ENCODE data around the gene ZEB2.
A peak's percentile ranks its signal among the peaks of the same experiment; 100 is the strongest.

ZEB2 gene

GRCh38 chr2:144513388-144514101, 6.4 kb downstream of the ZEB2 start:
- no peak overlapping the region for H3K27ac ChIP-seq (ENCODE audit: low read depth, low read length, poor library complexity, severe bottlenecking)
- peak overlapping the region; percentile 72 for H3K4me2 ChIP-seq (ENCODE audit: low read length)
- peaks cover 73% of the 10 kb centered on the region for H3K4me1 ChIP-seq (ENCODE audit: insufficient read depth, low read length, severe bottlenecking)
- peaks cover 25% of the 10 kb centered on the region for H3K36me3 ChIP-seq (ENCODE audit: insufficient read depth, low read length)
- H3K9me2 ChIP-seq (ENCODE audit: low read depth, low read length): no peaks in the 10 kb centered on the region
- no peak overlapping the region for H2AFZ ChIP-seq (ENCODE audit: low read length)
- peaks cover 7% of the 10 kb centered on the region for H3K79me2 ChIP-seq (ENCODE audit: insufficient read depth, low read length)
- no peaks in the 10 kb centered on the region for H3K27me3 ChIP-seq (ENCODE audit: insufficient read depth, low read length)
- H3F3A ChIP-seq (ENCODE audit: insufficient read depth, low read length): no peaks in the 10 kb centered on the region
- no peaks in the 10 kb centered on the region for H3K9me3 ChIP-seq (ENCODE audit: low read length)
- H3K4me3 ChIP-seq (ENCODE audit: low read depth, low read length, poor library complexity, severe bottlenecking): peak overlapping the region; percentile 34
- TF ChIP-seq CTCF (IDR thresholded peaks at IDR 0.05; ENCODE audit: low read length) (no peak), EZH2 (IDR thresholded peaks at IDR 0.05; ENCODE audit: borderline replicate concordance, low read length) (no peak)
- H3K9ac ChIP-seq (ENCODE audit: low read length): no peak overlapping the region
- no peaks in the 10 kb centered on the region for H4K20me1 ChIP-seq (ENCODE audit: insufficient read depth, low read length)

GRCh38 chr2:144512891-144513351, 7.0 kb downstream of the ZEB2 start:
- H3K27me3 ChIP-seq (ENCODE audit: insufficient read depth, low read length): no peaks in the 10 kb centered on the region
- H4K20me1 ChIP-seq (ENCODE audit: insufficient read depth, low read length): no peaks in the 10 kb centered on the region
- H3K9ac ChIP-seq (ENCODE audit: low read length): no peak overlapping the region
- H3K4me1 ChIP-seq (ENCODE audit: insufficient read depth, low read length, severe bottlenecking): peaks cover 79% of the 10 kb centered on the region
- H2AFZ ChIP-seq (ENCODE audit: low read length): no peak overlapping the region
- no peak for TF ChIP-seq EZH2 (IDR thresholded peaks at IDR 0.05; ENCODE audit: borderline replicate concordance, low read length)
- TF ChIP-seq CTCF (IDR thresholded peaks at IDR 0.05; ENCODE audit: low read length): no peak
- H3K9me2 ChIP-seq (ENCODE audit: low read depth, low read length): no peaks in the 10 kb centered on the region
- peaks cover 25% of the 10 kb centered on the region for H3K36me3 ChIP-seq (ENCODE audit: insufficient read depth, low read length)
- H3F3A ChIP-seq (ENCODE audit: insufficient read depth, low read length): no peaks in the 10 kb centered on the region
- peaks cover 5% of the 10 kb centered on the region; the same call in 1 of the 2 replicates for H3K79me2 ChIP-seq (ENCODE audit: insufficient read depth, low read length)
- no peak overlapping the region for H3K27ac ChIP-seq (ENCODE audit: low read depth, low read length, poor library complexity, severe bottlenecking)
- H3K4me2 ChIP-seq (ENCODE audit: low read length): peak overlapping the region; percentile 72
- H3K4me3 ChIP-seq (ENCODE audit: low read depth, low read length, poor library complexity, severe bottlenecking): peak overlapping the region; percentile 34
- no peaks in the 10 kb centered on the region for H3K9me3 ChIP-seq (ENCODE audit: low read length)

GRCh38 chr2:144512470-144512869, 7.4 kb downstream of the ZEB2 start:
- Histone ChIP-seq H3K4me2 (ENCODE audit: low read length) (peak overlapping the region; percentile 72), H3K4me3 (ENCODE audit: low read depth, low read length, poor library complexity, severe bottlenecking) (peak overlapping the region; percentile 44), H3K27ac (ENCODE audit: low read depth, low read length, poor library complexity, severe bottlenecking) (no peak overlapping the region), H2AFZ (ENCODE audit: low read length) (no peak overlapping the region), H3K9me2 (ENCODE audit: low read depth, low read length) (no peaks in the 10 kb centered on the region), H3K27me3 (ENCODE audit: insufficient read depth, low read length) (no peaks in the 10 kb centered on the region), H3K79me2 (ENCODE audit: insufficient read depth, low read length) (peaks cover 5% of the 10 kb centered on the region; the same call in 1 of the 2 replicates), H3K36me3 (ENCODE audit: insufficient read depth, low read length) (peaks cover 25% of the 10 kb centered on the region), H3K4me1 (ENCODE audit: insufficient read depth, low read length, severe bottlenecking) (peaks cover 84% of the 10 kb centered on the region), H3F3A (ENCODE audit: insufficient read depth, low read length) (0 out of 2 replicates have a peak, but pooled peaks cover 3% of the 10 kb centered on the region), H3K9ac (ENCODE audit: low read length) (no peak overlapping the region), H3K9me3 (ENCODE audit: low read length) (no peaks in the 10 kb centered on the region), H4K20me1 (ENCODE audit: insufficient read depth, low read length) (no peaks in the 10 kb centered on the region)
- no peak for TF ChIP-seq CTCF (IDR thresholded peaks at IDR 0.05; ENCODE audit: low read length)
- no peak for TF ChIP-seq EZH2 (IDR thresholded peaks at IDR 0.05; ENCODE audit: borderline replicate concordance, low read length)
